DND-41 (cell line): Measurements from ENCODE around the gene TRIM31.

Experiments
- EZH2 ChIP-seq: IDR thresholded peaks from 3 replicates; pipeline ENCODE4 v1.6.1; 2012; ENCODE audit warnings: borderline replicate concordance, low read depth, mild to moderate bottlenecking, moderate library complexity, low read length, inconsistent platforms; ENCODE audit not compliant: severe bottlenecking
- TF ChIP-seq, protein P1 (sequence below): IDR thresholded peaks from 2 replicates; pipeline ENCODE4 v1.5.1; 2012; ENCODE audit warnings: borderline replicate concordance, low read length, moderate library complexity, mild to moderate bottlenecking; ENCODE audit not compliant: poor library complexity, severe bottlenecking; ENCODE audit errors: extremely low read depth

GRCh38 chr6:30129265-30130178 lies 16.6 kb upstream of the TRIM31 start:
- TF ChIP-seq, protein P1, sequence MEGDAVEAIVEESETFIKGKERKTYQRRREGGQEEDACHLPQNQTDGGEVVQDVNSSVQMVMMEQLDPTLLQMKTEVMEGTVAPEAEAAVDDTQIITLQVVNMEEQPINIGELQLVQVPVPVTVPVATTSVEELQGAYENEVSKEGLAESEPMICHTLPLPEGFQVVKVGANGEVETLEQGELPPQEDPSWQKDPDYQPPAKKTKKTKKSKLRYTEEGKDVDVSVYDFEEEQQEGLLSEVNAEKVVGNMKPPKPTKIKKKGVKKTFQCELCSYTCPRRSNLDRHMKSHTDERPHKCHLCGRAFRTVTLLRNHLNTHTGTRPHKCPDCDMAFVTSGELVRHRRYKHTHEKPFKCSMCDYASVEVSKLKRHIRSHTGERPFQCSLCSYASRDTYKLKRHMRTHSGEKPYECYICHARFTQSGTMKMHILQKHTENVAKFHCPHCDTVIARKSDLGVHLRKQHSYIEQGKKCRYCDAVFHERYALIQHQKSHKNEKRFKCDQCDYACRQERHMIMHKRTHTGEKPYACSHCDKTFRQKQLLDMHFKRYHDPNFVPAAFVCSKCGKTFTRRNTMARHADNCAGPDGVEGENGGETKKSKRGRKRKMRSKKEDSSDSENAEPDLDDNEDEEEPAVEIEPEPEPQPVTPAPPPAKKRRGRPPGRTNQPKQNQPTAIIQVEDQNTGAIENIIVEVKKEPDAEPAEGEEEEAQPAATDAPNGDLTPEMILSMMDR = no peak
- no peak for TF ChIP-seq EZH2
